NCI-H2227 (cell line): ENCODE results near the gene HK3.

Source experiments
- DNase-seq: peaks from one replicate; lab custom pipeline; 2025; ENCODE audit not compliant: unreplicated experiment; lab: John Stamatoyannopoulos, UW

HK3 gene

GRCh38 chr5:176902911-176903664 is 3.9 kb upstream of the HK3 start:
- no peak for DNase-seq

GRCh38 chr5:176902102-176902814 is 3.1 kb upstream of the HK3 start:
- no peak for DNase-seq

- no peak for DNase-seq
Measured at GRCh38 chr5:176901260-176902101, 2.3 kb upstream of the HK3 start.

GRCh38 chr5:176900780-176901204 is 1.6 kb upstream of the HK3 start:
- no peak for DNase-seq

- no peak for DNase-seq
Measured at GRCh38 chr5:176899946-176900779, 1.0 kb upstream of the HK3 start.

GRCh38 chr5:176897263-176897662 is 1.9 kb downstream of the HK3 start:
- no peak for DNase-seq

- no peak for DNase-seq
Measured at GRCh38 chr5:176895831-176896230, 3.3 kb downstream of the HK3 start.

- no peak for DNase-seq
Measured at GRCh38 chr5:176894298-176894697, 4.8 kb downstream of the HK3 start.

GRCh38 chr5:176892663-176893062 is 6.5 kb downstream of the HK3 start:
- no peak for DNase-seq

- no peak for DNase-seq
Measured at GRCh38 chr5:176891331-176891958, 7.7 kb downstream of the HK3 start.

GRCh38 chr5:176890455-176891330 is 8.5 kb downstream of the HK3 start:
- no peak for DNase-seq

GRCh38 chr5:176889321-176890280 is 9.5 kb downstream of the HK3 start:
- DNase-seq = no peak

GRCh38 chr5:176888865-176889165 is 10.3 kb downstream of the HK3 start:
- no peak for DNase-seq

GRCh38 chr5:176888016-176888864 is 10.9 kb downstream of the HK3 start:
- DNase-seq = no peak

- no peak for DNase-seq
Measured at GRCh38 chr5:176887252-176887849, 11.8 kb downstream of the HK3 start.

- no peak for DNase-seq
Measured at GRCh38 chr5:176886336-176887251, 12.6 kb downstream of the HK3 start.
